Measurements from ENCODE around the gene RFX5. TPM values are rescaled to one million over a fixed set of nuclear protein-coding genes. Genes with fewer than 3 reads are reported as not detected.

RFX5 gene
- total and polyA plus RNA-seq, 12 donors, result 6.5 to 38.4 (median 21.5) TPM

- Histone ChIP-seq H3K27me3 (no peaks in the 10 kb centered on the region), H3K27ac (peak within 1 kb of the TSS; percentile 28 to 89 (median 84)), H3K4me3 (peak within 1 kb of the TSS; percentile 21 to 64 (median 58)), H3K36me3 (peaks cover 0 to 9% (median 0%) of the 10 kb centered on the region in 9 donors), H3K9me3 (no peaks in the 10 kb centered on the region), H3K4me1 (peaks cover 21 to 60% (median 55%) of the 10 kb centered on the region in 9 donors)
- DNase-seq, result peak; percentile 82 to 94
- WGBS, 2 donors, result 14% methylated on average over 11 of the region's 11 CpGs
- TF ChIP-seq, protein P1, sequence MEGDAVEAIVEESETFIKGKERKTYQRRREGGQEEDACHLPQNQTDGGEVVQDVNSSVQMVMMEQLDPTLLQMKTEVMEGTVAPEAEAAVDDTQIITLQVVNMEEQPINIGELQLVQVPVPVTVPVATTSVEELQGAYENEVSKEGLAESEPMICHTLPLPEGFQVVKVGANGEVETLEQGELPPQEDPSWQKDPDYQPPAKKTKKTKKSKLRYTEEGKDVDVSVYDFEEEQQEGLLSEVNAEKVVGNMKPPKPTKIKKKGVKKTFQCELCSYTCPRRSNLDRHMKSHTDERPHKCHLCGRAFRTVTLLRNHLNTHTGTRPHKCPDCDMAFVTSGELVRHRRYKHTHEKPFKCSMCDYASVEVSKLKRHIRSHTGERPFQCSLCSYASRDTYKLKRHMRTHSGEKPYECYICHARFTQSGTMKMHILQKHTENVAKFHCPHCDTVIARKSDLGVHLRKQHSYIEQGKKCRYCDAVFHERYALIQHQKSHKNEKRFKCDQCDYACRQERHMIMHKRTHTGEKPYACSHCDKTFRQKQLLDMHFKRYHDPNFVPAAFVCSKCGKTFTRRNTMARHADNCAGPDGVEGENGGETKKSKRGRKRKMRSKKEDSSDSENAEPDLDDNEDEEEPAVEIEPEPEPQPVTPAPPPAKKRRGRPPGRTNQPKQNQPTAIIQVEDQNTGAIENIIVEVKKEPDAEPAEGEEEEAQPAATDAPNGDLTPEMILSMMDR (IDR thresholded peaks at IDR 0.05), result no peak
- intact Hi-C loops (cut with DNase I), result loop anchor here in 1 of 10 donors (1.0 kb wide), 1 partner anchor 25 kb away; the partner anchor contains the start of gene RFX5
- peak; percentile 85 to 93 (median 90) for ATAC-seq
Observed at GRCh38 chr1:151372058-151372934, 25.2 kb upstream of the RFX5 start, which contains the start of gene SELENBP1. TSS of gene SELENBP1 (minus strand) at chr1:151372705. CDS start at chr1:151372641, 64 bp downstream.

GRCh38 chr1:151371370-151372057 lies 24.5 kb upstream of the RFX5 start:
- intact Hi-C loops (cut with DNase I), result loop anchor here in 1 of 10 donors (1.0 kb wide), 1 partner anchor 24 kb away; the partner anchor contains the start of gene RFX5
- DNase-seq (peak; percentile 49 to 67), ATAC-seq (peak; percentile 30 to 82 (median 67))
- TF ChIP-seq, protein P1 (IDR thresholded peaks at IDR 0.05), result no peak
- Histone ChIP-seq H3K27ac (peak overlapping the region; percentile 28 to 89 (median 84)), H3K27me3 (no peaks in the 10 kb centered on the region), H3K4me3 (peak overlapping the region in 9 of 10 donors; percentile 21 to 64 (median 58)), H3K4me1 (peaks cover 21 to 62% (median 55%) of the 10 kb centered on the region in 9 donors), H3K9me3 (no peaks in the 10 kb centered on the region), H3K36me3 (peaks cover 0 to 15% (median under 1%) of the 10 kb centered on the region in 9 donors)
- WGBS, 2 donors, result 19 to 21% methylated on average over 9 of the region's 9 CpGs

DNA sequence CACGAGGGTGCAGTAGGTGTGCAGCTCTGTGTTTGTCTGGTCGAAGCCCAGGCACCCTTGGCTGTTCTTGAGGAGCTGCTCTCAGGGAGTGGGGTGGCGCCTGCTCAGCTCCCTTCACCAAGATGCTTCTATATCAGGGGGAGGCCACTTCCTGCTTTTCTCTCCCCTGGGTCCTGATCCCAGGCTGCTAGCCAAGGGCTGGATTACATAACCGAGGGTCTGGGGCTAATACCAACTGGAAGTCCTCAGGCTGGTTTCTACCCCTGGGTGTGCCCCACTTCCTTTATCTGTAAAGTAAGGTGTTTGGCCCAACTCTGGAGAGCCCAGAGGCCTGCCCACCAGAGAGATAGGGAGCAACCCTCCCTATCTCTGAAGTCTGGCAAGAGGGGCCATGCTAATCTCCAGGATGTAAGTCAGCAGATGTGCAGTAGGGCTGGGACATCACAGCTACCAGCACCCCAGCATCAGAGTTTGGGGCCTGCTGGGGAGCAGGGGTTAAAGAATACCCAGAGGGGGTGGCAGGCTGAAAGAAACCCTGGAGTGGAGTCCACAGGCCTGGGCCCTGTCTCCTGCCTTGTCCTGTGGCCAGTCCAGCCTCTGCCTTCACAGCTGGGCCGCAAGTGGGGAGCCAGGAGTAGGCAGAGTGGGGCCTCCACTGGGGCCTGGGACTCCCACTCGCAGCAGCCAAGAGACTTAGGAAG lies 23.3 kb upstream of the RFX5 start:
- Histone ChIP-seq H3K4me3 (peak overlapping the region in 5 of 10 donors; percentile 8 to 58 (median 17)), H3K27me3 (no peaks in the 10 kb centered on the region), H3K27ac (peak overlapping the region in 9 of 10 donors; percentile 43 to 89 (median 84)), H3K36me3 (peaks cover 0 to 26% (median 9%) of the 10 kb centered on the region in 9 donors), H3K9me3 (no peaks in the 10 kb centered on the region), H3K4me1 (peaks cover 21 to 62% (median 55%) of the 10 kb centered on the region in 9 donors)
- 44 to 47% methylated on average over 6 of the region's 6 CpGs for WGBS, 2 donors
- TF ChIP-seq, protein P1 (IDR thresholded peaks at IDR 0.05), result no peak
- intact Hi-C loops (cut with DNase I), result no loop called here
- ATAC-seq (peak in 7 of 8 donors; percentile 5 to 40 (median 31)), DNase-seq (peak; percentile 69)
